HCT116 (cell line): ENCODE results near the gene FAM177B. TPM values are rescaled to one million over a fixed set of nuclear protein-coding genes. Genes with fewer than 3 reads are reported as not detected.

Experiments
- ATAC-seq: fragments of 200-7000 bp; cut with Tn5 transposase; 2 replicates; pipeline ENCODE4 v1.9.1; 2020; ENCODE audit warnings: mild to moderate bottlenecking, moderate library complexity
- BruUV-seq: library from RNA; stranded (reverse); fragments of 400-500 nt; replicated peaks from 2 replicates; lab custom pipeline; 2021; lab: Mats Ljungman, UMichigan
- CTCF ChIA-PET: fragments of 300-600 bp; sonication (Branson Sonifier 250); formaldehyde crosslinking; loops from one replicate; lab custom pipeline; 2021; ENCODE audit warnings: antibody characterized with exemption; lab: Charles Lee
- POLR2A ChIA-PET: fragments of 300-600, 350-600 bp; sonication (Branson Sonifier 250); formaldehyde crosslinking; loops from one replicate; lab custom pipeline; 2021; ENCODE audit warnings: antibody characterized with exemption; lab: Charles Lee
- RAD21 ChIA-PET, 2 experiments: fragments of 300-600 bp; sonication (Branson Sonifier 250); formaldehyde crosslinking; loops; one replicate each; lab custom pipeline; 2023; ENCODE audit warnings: low total read pairs in 2 of 2; ENCODE audit not compliant: uncharacterized antibody in 2 of 2, unreplicated experiment in 2 of 2, low non-redundant PET in 1 of 2; lab: Charles Lee
- DNase-seq: peaks from one replicate; pipeline ENCODE4 v3.0.0-alpha.2; 2010; ENCODE audit warnings: low read depth, low spot score
- H2AFZ ChIP-seq: fragments of 200-600 bp; shearing (Covaris generic), sonication (generic); 2 replicates; pipeline ENCODE4 v1.6.1; 2017; ENCODE audit warnings: low read depth, mixed run types, mixed read lengths, antibody characterized with exemption, low read length; ENCODE audit not compliant: poor library complexity, severe bottlenecking
- H3K27ac ChIP-seq: 2 replicates; pipeline ENCODE4 v1.5.1; 2012; ENCODE audit warnings: low read depth, low read length
- H3K27me3 ChIP-seq: fragments of 200-600 bp; sonication (generic); 2 replicates; pipeline ENCODE4 v1.6.1; 2016; ENCODE audit warnings: mixed run types, low read length, mixed read lengths; ENCODE audit not compliant: insufficient read depth
- H3K36me3 ChIP-seq, 2 experiments: fragments of 200-500 bp in 1 of 2; fragments of 200-600 bp in 1 of 2; sonication (Bioruptor generic) in 1 of 2; sonication (generic) in 1 of 2; 2 replicates each; pipeline versions ENCODE4 v1.5.1 to v1.6.1; 2014 to 2016; ENCODE audit warnings: low read length in 2 of 2, inconsistent platforms in 1 of 2, mixed read lengths in 1 of 2, mixed run types in 1 of 2; ENCODE audit not compliant: insufficient read depth in 2 of 2, control insufficient read depth in 1 of 2
- H3K4me1 ChIP-seq, 2 experiments: fragments of 200-600 bp in 1 of 2; sonication (generic) in 1 of 2; 2 replicates each; pipeline versions ENCODE4 v1.5.1 to v1.6.1; 2012 to 2017; ENCODE audit warnings: low read length in 2 of 2, inconsistent platforms in 1 of 2, mild to moderate bottlenecking in 1 of 2, mixed read lengths in 1 of 2, mixed run types in 1 of 2, moderate library complexity in 1 of 2; ENCODE audit not compliant: insufficient read depth in 2 of 2, control insufficient read depth in 1 of 2
- H3K4me2 ChIP-seq: fragments of 200-600 bp; sonication (generic); 2 replicates; pipeline ENCODE4 v1.6.1; 2017; ENCODE audit warnings: mixed run types, low read length, mixed read lengths
- H3K4me3 ChIP-seq, 2 experiments: fragments of 200-600 bp in 1 of 2; sonication (generic) in 1 of 2; replicated peaks in 1 of 2; 2 replicates each; pipeline ENCODE4 v1.5.1; 2011 to 2016; ENCODE audit warnings: low read length in 2 of 2, control low read depth in 1 of 2, low read depth in 1 of 2, mild to moderate bottlenecking in 1 of 2, mixed read lengths in 1 of 2, mixed run types in 1 of 2
- H3K79me2 ChIP-seq: fragments of 200-600 bp; sonication (generic); 2 replicates; pipeline ENCODE4 v1.6.1; 2017; ENCODE audit warnings: mild to moderate bottlenecking, mixed run types, low read length, moderate library complexity, mixed read lengths; ENCODE audit not compliant: insufficient read depth
- H3K9ac ChIP-seq: fragments of 200-600 bp; sonication (generic); 2 replicates; pipeline ENCODE4 v1.6.1; 2016; ENCODE audit warnings: low read length, mixed read lengths
- H3K9me2 ChIP-seq: fragments of 200-600 bp; sonication (generic), shearing (Covaris generic); 2 replicates; pipeline ENCODE4 v1.6.1; 2017; ENCODE audit warnings: mixed run types, mild to moderate bottlenecking, moderate library complexity; ENCODE audit not compliant: insufficient read depth
- H3K9me3 ChIP-seq, 2 experiments: fragments of 200-500 bp in 1 of 2; fragments of 200-600 bp in 1 of 2; sonication (Bioruptor generic) in 1 of 2; sonication (generic) in 1 of 2; 2 replicates each; pipeline ENCODE4 v1.6.1; 2014 to 2017; ENCODE audit warnings: low read length in 2 of 2, mixed read lengths in 2 of 2, inconsistent platforms in 1 of 2, low read depth in 1 of 2, mild to moderate bottlenecking in 1 of 2, mixed run types in 1 of 2, moderate library complexity in 1 of 2; ENCODE audit not compliant: control insufficient read depth in 1 of 2, insufficient read depth in 1 of 2
- H4K20me1 ChIP-seq: fragments of 200-600 bp; sonication (generic), shearing (Covaris generic); 2 replicates; pipeline ENCODE4 v1.6.1; 2017; ENCODE audit warnings: mixed run types, mild to moderate bottlenecking, moderate library complexity; ENCODE audit not compliant: insufficient read depth
- EGR1 ChIP-seq: IDR thresholded peaks from 2 replicates; pipeline ENCODE4 v1.6.1; 2012; ENCODE audit warnings: low read depth
- EZH2 ChIP-seq: fragments of 200-600 bp; sonication (generic); IDR thresholded peaks from 2 replicates; pipeline ENCODE4 v1.6.1; 2017; ENCODE audit warnings: antibody characterized with exemption, mixed run types
- FOSL1 ChIP-seq: IDR thresholded peaks from 2 replicates; pipeline ENCODE4 v1.6.1; 2012; ENCODE audit warnings: low read depth
- RAD21 ChIP-seq: IDR thresholded peaks from 2 replicates; pipeline ENCODE4 v1.6.1; 2012; ENCODE audit warnings: low read depth, mild to moderate bottlenecking
- SRF ChIP-seq: IDR thresholded peaks from 2 replicates; pipeline ENCODE4 v1.6.1; 2012; ENCODE audit warnings: low read depth
- TCF7L2 ChIP-seq: IDR thresholded peaks from 2 replicates; pipeline ENCODE4 v1.7.0; 2011; ENCODE audit warnings: borderline replicate concordance, inconsistent platforms; ENCODE audit not compliant: insufficient read depth, insufficient read length; ENCODE audit errors: extremely low read depth
- YY1 ChIP-seq: IDR thresholded peaks from 2 replicates; pipeline ENCODE4 v1.6.1; 2011; ENCODE audit warnings: low read length, low read depth, moderate library complexity, mild to moderate bottlenecking; ENCODE audit not compliant: insufficient replicate concordance; ENCODE audit errors: extremely low read depth
- intact Hi-C: fragments of 100-400 bp; cut with micrococcal nuclease; formaldehyde crosslinking; loops from 2 replicates; pipeline ENCODE4 v1.10.0; 2022
- total RNA-seq: library from RNA; stranded (reverse); gene quantifications from one replicate; pipeline ENCODE4 v1.2.1, GENCODE V29; 2021; ENCODE audit not compliant: unreplicated experiment
- TF ChIP-seq, protein P1 (sequence below), 3 experiments: fragments of 200-600 bp in 1 of 3; sonication (generic) in 1 of 3; IDR thresholded peaks in 2 of 3; conservative IDR thresholded peaks in 1 of 3; 2 replicates each; pipeline ENCODE4 v1.5.1; 2012 to 2017; ENCODE audit warnings: low read depth in 2 of 3, low read length in 2 of 3, antibody characterized with exemption in 1 of 3, borderline replicate concordance in 1 of 3, control low read depth in 1 of 3, mild to moderate bottlenecking in 1 of 3, mixed read lengths in 1 of 3, mixed run types in 1 of 3, moderate library complexity in 1 of 3; ENCODE audit not compliant: insufficient read depth in 1 of 3
- TF ChIP-seq, protein P2 (sequence below): IDR thresholded peaks from 2 replicates; pipeline ENCODE4 v1.6.1; 2012; ENCODE audit warnings: low read depth

FAM177B gene
- total RNA-seq, 1 experiment from 2014 or later = not detected

DNA sequence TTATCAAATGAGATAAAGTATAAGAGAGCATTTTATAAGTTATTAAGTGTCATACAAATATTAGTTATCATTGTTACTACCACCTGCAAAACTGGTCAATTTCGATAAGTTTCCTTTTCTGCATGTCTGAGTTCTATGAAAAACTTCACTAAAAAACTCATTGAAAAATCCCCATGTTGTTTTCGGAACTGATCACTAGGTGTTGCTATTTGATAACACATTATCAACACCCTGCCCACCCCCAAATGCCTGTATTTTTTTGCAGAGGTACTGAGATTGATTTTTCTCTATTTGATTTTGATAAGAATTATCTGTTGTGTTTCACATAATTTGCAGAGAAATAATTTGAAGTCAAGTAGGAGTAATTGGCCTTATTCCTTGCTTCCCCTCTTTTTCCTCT lies 55.7 kb downstream of the FAM177B start:
- no peaks in the 10 kb centered on the region for H3K9me3 ChIP-seq
- TF ChIP-seq, protein P1, sequence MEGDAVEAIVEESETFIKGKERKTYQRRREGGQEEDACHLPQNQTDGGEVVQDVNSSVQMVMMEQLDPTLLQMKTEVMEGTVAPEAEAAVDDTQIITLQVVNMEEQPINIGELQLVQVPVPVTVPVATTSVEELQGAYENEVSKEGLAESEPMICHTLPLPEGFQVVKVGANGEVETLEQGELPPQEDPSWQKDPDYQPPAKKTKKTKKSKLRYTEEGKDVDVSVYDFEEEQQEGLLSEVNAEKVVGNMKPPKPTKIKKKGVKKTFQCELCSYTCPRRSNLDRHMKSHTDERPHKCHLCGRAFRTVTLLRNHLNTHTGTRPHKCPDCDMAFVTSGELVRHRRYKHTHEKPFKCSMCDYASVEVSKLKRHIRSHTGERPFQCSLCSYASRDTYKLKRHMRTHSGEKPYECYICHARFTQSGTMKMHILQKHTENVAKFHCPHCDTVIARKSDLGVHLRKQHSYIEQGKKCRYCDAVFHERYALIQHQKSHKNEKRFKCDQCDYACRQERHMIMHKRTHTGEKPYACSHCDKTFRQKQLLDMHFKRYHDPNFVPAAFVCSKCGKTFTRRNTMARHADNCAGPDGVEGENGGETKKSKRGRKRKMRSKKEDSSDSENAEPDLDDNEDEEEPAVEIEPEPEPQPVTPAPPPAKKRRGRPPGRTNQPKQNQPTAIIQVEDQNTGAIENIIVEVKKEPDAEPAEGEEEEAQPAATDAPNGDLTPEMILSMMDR (IDR thresholded peaks at IDR 0.05 in 2 of 3, conservative IDR thresholded peaks at IDR 0.05 in 1 of 3; ENCODE audit: borderline replicate concordance in 1 of 3, insufficient read depth in 1 of 3, low read depth in 2 of 3, low read length in 2 of 3) = peak; percentile 29 to 88 (median 76); a peak in 5 of 6 replicates
- TF ChIP-seq YY1 = no peak
- no peak for TF ChIP-seq EZH2
- TF ChIP-seq EGR1 = no peak
- TF ChIP-seq RAD21 = peak; percentile 90
- TF ChIP-seq TCF7L2 = no peak
- TF ChIP-seq SRF = no peak
- TF ChIP-seq FOSL1 = no peak
- TF ChIP-seq, protein P2, sequence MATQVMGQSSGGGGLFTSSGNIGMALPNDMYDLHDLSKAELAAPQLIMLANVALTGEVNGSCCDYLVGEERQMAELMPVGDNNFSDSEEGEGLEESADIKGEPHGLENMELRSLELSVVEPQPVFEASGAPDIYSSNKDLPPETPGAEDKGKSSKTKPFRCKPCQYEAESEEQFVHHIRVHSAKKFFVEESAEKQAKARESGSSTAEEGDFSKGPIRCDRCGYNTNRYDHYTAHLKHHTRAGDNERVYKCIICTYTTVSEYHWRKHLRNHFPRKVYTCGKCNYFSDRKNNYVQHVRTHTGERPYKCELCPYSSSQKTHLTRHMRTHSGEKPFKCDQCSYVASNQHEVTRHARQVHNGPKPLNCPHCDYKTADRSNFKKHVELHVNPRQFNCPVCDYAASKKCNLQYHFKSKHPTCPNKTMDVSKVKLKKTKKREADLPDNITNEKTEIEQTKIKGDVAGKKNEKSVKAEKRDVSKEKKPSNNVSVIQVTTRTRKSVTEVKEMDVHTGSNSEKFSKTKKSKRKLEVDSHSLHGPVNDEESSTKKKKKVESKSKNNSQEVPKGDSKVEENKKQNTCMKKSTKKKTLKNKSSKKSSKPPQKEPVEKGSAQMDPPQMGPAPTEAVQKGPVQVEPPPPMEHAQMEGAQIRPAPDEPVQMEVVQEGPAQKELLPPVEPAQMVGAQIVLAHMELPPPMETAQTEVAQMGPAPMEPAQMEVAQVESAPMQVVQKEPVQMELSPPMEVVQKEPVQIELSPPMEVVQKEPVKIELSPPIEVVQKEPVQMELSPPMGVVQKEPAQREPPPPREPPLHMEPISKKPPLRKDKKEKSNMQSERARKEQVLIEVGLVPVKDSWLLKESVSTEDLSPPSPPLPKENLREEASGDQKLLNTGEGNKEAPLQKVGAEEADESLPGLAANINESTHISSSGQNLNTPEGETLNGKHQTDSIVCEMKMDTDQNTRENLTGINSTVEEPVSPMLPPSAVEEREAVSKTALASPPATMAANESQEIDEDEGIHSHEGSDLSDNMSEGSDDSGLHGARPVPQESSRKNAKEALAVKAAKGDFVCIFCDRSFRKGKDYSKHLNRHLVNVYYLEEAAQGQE = no peak
- DNase-seq (no peak), ATAC-seq (peak; percentile 70)
- no peaks in the 10 kb centered on the region for H4K20me1 ChIP-seq
- no TSS peak for BruUV-seq
- ChIA-PET RAD21 (no interaction called here), POLR2A (no interaction called here), CTCF (interaction anchor here (1.0 to 1.7 kb wide), 4 partner anchors 288 to 331 kb away, joined by 4 to 13 read pairs (median 8); no protein-coding TSS in a partner anchor)
- H3K4me2 ChIP-seq = no peak overlapping the region
- no peak overlapping the region for H3K9ac ChIP-seq
- no peak overlapping the region for H2AFZ ChIP-seq
- H3K27ac ChIP-seq = no peak overlapping the region
- intact Hi-C loops = loop anchor here (1.0 to 5.0 kb wide), 5 partner anchors 289 to 892 kb away; no protein-coding TSS in a partner anchor
- H3K9me2 ChIP-seq = no peaks in the 10 kb centered on the region
- H3K4me1 ChIP-seq = no peaks in the 10 kb centered on the region
- H3K4me3 ChIP-seq = no peak overlapping the region
- H3K79me2 ChIP-seq = no peaks in the 10 kb centered on the region
- no peaks in the 10 kb centered on the region for H3K36me3 ChIP-seq
- H3K27me3 ChIP-seq = no peaks in the 10 kb centered on the region
